RWPE2 (cell line): ENCODE data around the gene LRRTM4.

ENCODE experiments used
- ATAC-seq: fragments of 200-7000 bp; cut with Tn5 transposase; 3 replicates; pipeline ENCODE4 v1.9.1; 2021; ENCODE audit warnings: low read depth
- DNase-seq: peaks from one replicate; pipeline ENCODE4 v3.0.0-alpha.2; 2020; ENCODE audit warnings: low spot score
- H3K27ac ChIP-seq: fragments of 450-650 bp; 2 replicates; pipeline ENCODE4 v1.5.1; 2017; ENCODE audit warnings: mild to moderate bottlenecking; ENCODE audit not compliant: poor library complexity, severe bottlenecking
- H3K27me3 ChIP-seq: fragments of 250-450 bp; sonication (Bioruptor Pico); 2 replicates; pipeline ENCODE4 v1.5.1; 2021; ENCODE audit warnings: mild to moderate bottlenecking, moderate library complexity; ENCODE audit not compliant: insufficient read depth, poor library complexity, severe bottlenecking
- H3K36me3 ChIP-seq: fragments of 250-450 bp; sonication (Bioruptor Pico); 2 replicates; pipeline ENCODE4 v1.5.1; 2020; ENCODE audit warnings: low read depth, mild to moderate bottlenecking, moderate library complexity
- H3K4me1 ChIP-seq: fragments of 250-450 bp; sonication (Bioruptor Pico); 2 replicates; pipeline ENCODE4 v1.5.1; 2021; ENCODE audit warnings: mild to moderate bottlenecking, moderate library complexity; ENCODE audit not compliant: insufficient read depth, poor library complexity, severe bottlenecking
- H3K4me3 ChIP-seq: fragments of 250-450 bp; sonication (Bioruptor Pico); 2 replicates; pipeline ENCODE4 v1.5.1; 2021; ENCODE audit warnings: mild to moderate bottlenecking, moderate library complexity; ENCODE audit not compliant: severe bottlenecking
- H3K9me3 ChIP-seq: fragments of 250-450 bp; sonication (Bioruptor Pico); 2 replicates; pipeline ENCODE4 v1.5.1; 2021; ENCODE audit warnings: mild to moderate bottlenecking, moderate library complexity; ENCODE audit not compliant: severe bottlenecking
- CTCF ChIP-seq: fragments of 450-650 bp; IDR thresholded peaks from one replicate; pipeline ENCODE4 v1.5.1; 2017; ENCODE audit warnings: mild to moderate bottlenecking, moderate library complexity; ENCODE audit not compliant: poor library complexity, severe bottlenecking

The LRRTM4 gene

GRCh38 chr2:77519888-77520506 is 2.2 kb downstream of the LRRTM4 start:
- Histone ChIP-seq H3K36me3 (no peaks in the 10 kb centered on the region), H3K27ac (no peak overlapping the region), H3K4me3 (no peak overlapping the region), H3K27me3 (peaks cover 8% of the 10 kb centered on the region), H3K9me3 (no peaks in the 10 kb centered on the region), H3K4me1 (no peaks in the 10 kb centered on the region)
- ATAC-seq (no peak), DNase-seq (no peak)
- TF ChIP-seq CTCF: no peak

GRCh38 chr2:77519164-77519887 is 2.9 kb downstream of the LRRTM4 start:
- no peak for TF ChIP-seq CTCF
- no peak overlapping the region for H3K4me3 ChIP-seq
- H3K9me3 ChIP-seq: no peaks in the 10 kb centered on the region
- ATAC-seq (no peak), DNase-seq (no peak)
- no peaks in the 10 kb centered on the region for H3K4me1 ChIP-seq
- H3K27ac ChIP-seq: no peak overlapping the region
- H3K36me3 ChIP-seq: no peaks in the 10 kb centered on the region
- H3K27me3 ChIP-seq: peaks cover 8% of the 10 kb centered on the region

- no peaks in the 10 kb centered on the region for H3K4me1 ChIP-seq
- no peak for TF ChIP-seq CTCF
- H3K4me3 ChIP-seq: no peak overlapping the region
- H3K27ac ChIP-seq: no peak overlapping the region
- H3K36me3 ChIP-seq: no peaks in the 10 kb centered on the region
- peaks cover 5% of the 10 kb centered on the region for H3K27me3 ChIP-seq
- no peak for ATAC-seq
- H3K9me3 ChIP-seq: no peaks in the 10 kb centered on the region
- no peak for DNase-seq
Measured at GRCh38 chr2:77518311-77518710, 3.9 kb downstream of the LRRTM4 start.

- H3K9me3 ChIP-seq: no peaks in the 10 kb centered on the region
- DNase-seq (no peak), ATAC-seq (no peak)
- no peaks in the 10 kb centered on the region for H3K4me1 ChIP-seq
- H3K27ac ChIP-seq: no peak overlapping the region
- no peak overlapping the region for H3K4me3 ChIP-seq
- H3K36me3 ChIP-seq: no peaks in the 10 kb centered on the region
- TF ChIP-seq CTCF: no peak
- peaks cover 2% of the 10 kb centered on the region for H3K27me3 ChIP-seq
Measured at GRCh38 chr2:77513191-77513590, 9.0 kb downstream of the LRRTM4 start.

GRCh38 chr2:77512507-77512906 is 9.7 kb downstream of the LRRTM4 start:
- ATAC-seq (no peak), DNase-seq (no peak)
- Histone ChIP-seq H3K27ac (no peak overlapping the region), H3K27me3 (peaks cover 2% of the 10 kb centered on the region), H3K4me1 (no peaks in the 10 kb centered on the region), H3K4me3 (no peak overlapping the region), H3K36me3 (no peaks in the 10 kb centered on the region), H3K9me3 (no peaks in the 10 kb centered on the region)
- no peak for TF ChIP-seq CTCF
